Activated T-cell treated with anti-CD3 and anti-CD28 coated beads, Interleukin-2, amount 50 U/mL, for 4 hours (primary cell): ENCODE measurements around the gene SPIRE1. TPM values are rescaled to one million over a fixed set of nuclear protein-coding genes. Genes with fewer than 3 reads are reported as not detected.

ENCODE experiments used
- ATAC-seq, 2 donors: fragments of 200-7000 bp; cut with Tn5 transposase; one replicate each; pipeline ENCODE4 v1.10.0; 2021
- DNase-seq: peaks from one replicate; pipeline ENCODE4 v3.0.0-alpha.2; 2020
- H3K27me3 Mint-ChIP-seq: one replicate; pipeline ENCODE4 v1.8.0; 2021; ENCODE audit warnings: low read depth, mixed read lengths
- H3K36me3 Mint-ChIP-seq: one replicate; pipeline ENCODE4 v1.8.0; 2022; ENCODE audit warnings: mixed read lengths; ENCODE audit not compliant: insufficient read depth
- H3K4me1 Mint-ChIP-seq: one replicate; pipeline ENCODE4 v1.8.0; 2021; ENCODE audit warnings: low read depth, mixed read lengths
- H3K4me3 Mint-ChIP-seq: one replicate; pipeline ENCODE4 v1.8.0; 2021; ENCODE audit warnings: mild to moderate bottlenecking, moderate library complexity, mixed read lengths
- H3K9me3 Mint-ChIP-seq: one replicate; pipeline ENCODE4 v1.8.0; 2021; ENCODE audit warnings: mixed read lengths
- total RNA-seq, 3 donors: library from RNA; stranded (reverse); gene quantifications; one replicate each; pipeline ENCODE4 v1.2.1, GENCODE V29; 2021

SPIRE1 gene
- 1 to 10 TPM; 2.2 to 4.3 (median 3.2) TPM for total RNA-seq

DNA sequence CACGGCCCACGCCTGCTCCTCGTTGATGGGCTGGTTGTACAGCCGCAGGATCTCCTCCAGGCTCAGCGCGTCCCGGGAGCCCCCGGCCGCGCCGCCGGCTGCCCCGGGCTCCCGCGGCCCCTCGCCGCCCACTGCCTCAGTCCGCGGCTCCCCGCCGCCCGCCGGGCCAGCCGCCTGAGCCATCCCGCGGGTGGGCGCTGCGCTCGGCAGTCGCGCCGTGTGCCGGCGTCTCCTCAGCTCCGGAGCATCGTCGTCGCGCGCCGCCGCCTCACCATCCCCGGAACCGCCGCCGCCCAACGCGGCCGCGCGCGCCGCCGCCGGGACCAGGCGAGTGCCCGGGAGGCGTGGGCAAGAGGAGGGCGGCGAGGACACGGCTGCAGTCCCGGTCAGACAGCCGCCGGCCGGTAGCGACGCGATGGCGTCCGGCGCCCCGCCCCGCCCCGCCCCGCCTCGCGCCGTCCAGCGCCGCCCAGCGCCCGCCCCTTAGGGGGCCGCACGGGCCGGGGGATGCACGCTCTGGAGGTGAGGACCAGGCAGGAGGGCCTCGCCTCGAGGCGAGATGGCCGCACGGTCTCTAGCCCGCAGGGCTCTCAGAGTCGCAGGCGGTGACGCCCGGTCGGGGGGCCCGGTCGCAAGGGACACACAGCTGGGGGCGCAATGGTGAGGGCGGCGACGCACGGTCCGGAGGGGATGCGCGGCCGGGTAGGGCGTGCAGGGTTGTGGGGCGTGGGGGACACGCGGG lies at the start of gene SPIRE1:
SPIRE1 (minus strand) TSS at position 424 of the 742 bp plus-strand sequence; CDS start at position 183, 241 bp downstream.
- peak within 1 kb of the TSS; percentile 79 for H3K4me3 Mint-ChIP-seq
- no peaks in the 10 kb centered on the region for H3K36me3 Mint-ChIP-seq
- peaks cover 11% of the 10 kb centered on the region for H3K4me1 Mint-ChIP-seq
- H3K27me3 Mint-ChIP-seq, result peaks cover 24% of the 10 kb centered on the region
- DNase-seq (peak; percentile 18), ATAC-seq (peak; percentile 74 to 75)
- no peaks in the 10 kb centered on the region for H3K9me3 Mint-ChIP-seq

DNA sequence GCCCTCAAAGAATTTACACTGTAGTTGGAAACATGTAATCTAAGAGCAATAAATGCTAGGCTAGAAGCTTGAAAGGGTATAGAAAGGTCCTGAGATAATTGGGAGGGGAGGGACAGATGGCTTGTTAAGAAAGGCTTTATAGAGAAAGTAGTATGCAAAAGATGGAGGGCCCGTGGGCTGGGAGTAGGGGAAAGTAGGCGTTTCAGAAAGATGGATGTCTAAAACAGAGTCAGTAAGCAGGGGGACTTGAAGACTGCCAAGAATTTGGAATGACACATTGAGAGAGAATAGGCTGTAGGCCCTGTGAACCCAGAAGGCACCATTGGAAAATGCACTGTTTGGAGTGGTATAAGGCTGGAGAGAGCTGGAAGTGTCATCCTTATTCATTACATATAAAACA lies 45.8 kb upstream of the SPIRE1 start:
- Mint-ChIP-seq H3K4me3 (peak overlapping the region; percentile 89), H3K4me1 (peaks cover 41% of the 10 kb centered on the region), H3K27me3 (no peaks in the 10 kb centered on the region), H3K36me3 (peaks cover 16% of the 10 kb centered on the region), H3K9me3 (no peaks in the 10 kb centered on the region)
- DNase-seq, result no peak
- ATAC-seq, result no peak

GRCh38 chr18:12703096-12703567 lies 45.2 kb upstream of the SPIRE1 start:
- ATAC-seq, result peak; percentile 51 to 56
- H3K4me1 Mint-ChIP-seq, result peaks cover 41% of the 10 kb centered on the region
- no peak for DNase-seq
- no peaks in the 10 kb centered on the region for H3K27me3 Mint-ChIP-seq
- no peaks in the 10 kb centered on the region for H3K9me3 Mint-ChIP-seq
- H3K4me3 Mint-ChIP-seq, result peak overlapping the region; percentile 89
- peaks cover 19% of the 10 kb centered on the region for H3K36me3 Mint-ChIP-seq

- Mint-ChIP-seq H3K27me3 (no peaks in the 10 kb centered on the region), H3K9me3 (no peaks in the 10 kb centered on the region), H3K4me3 (peak within 1 kb of the TSS; percentile 89), H3K36me3 (peaks cover 16% of the 10 kb centered on the region), H3K4me1 (peaks cover 41% of the 10 kb centered on the region)
- ATAC-seq (peak; percentile 88 to 92), DNase-seq (peak; percentile 74)
Observed at GRCh38 chr18:12702221-12703095, 44.6 kb upstream of the SPIRE1 start, which contains the start of the genes CEP76 and PSMG2. CEP76 (minus strand) TSS chr18:12702723; CDS start chr18:12702548, 175 bp downstream. PSMG2 (plus strand) TSS chr18:12703042; CDS start chr18:12703108, 66 bp downstream.

- Mint-ChIP-seq H3K27me3 (no peaks in the 10 kb centered on the region), H3K9me3 (no peaks in the 10 kb centered on the region), H3K4me3 (peak overlapping the region; percentile 89), H3K36me3 (peaks cover 14% of the 10 kb centered on the region), H3K4me1 (peaks cover 41% of the 10 kb centered on the region)
- ATAC-seq (no peak), DNase-seq (no peak)
Observed at GRCh38 chr18:12701161-12701560, 43.3 kb upstream of the SPIRE1 start.

DNA sequence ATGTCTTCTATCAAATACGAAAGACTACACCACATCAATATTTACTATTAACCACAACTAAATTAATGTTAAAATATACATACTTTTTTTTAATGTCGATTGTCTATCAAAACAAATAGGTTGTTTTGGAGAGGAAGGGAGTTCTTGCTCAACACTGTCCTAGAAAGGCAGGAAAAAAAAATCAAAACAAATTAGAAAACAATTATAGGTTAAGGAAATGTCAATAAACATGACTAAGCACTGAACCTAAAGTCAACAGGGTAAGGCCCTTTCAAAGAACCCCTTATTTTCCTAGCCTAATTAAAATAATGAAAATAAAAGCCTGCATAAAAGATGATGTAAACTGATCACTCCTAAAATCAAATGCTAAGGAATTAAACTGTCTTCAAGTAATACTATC lies 41.8 kb upstream of the SPIRE1 start:
- Mint-ChIP-seq H3K9me3 (no peaks in the 10 kb centered on the region), H3K27me3 (no peaks in the 10 kb centered on the region), H3K4me1 (peaks cover 31% of the 10 kb centered on the region), H3K36me3 (peaks cover 11% of the 10 kb centered on the region), H3K4me3 (no peak overlapping the region)
- DNase-seq, result no peak
- ATAC-seq, result no peak

GRCh38 chr18:12694032-12694431 lies 36.1 kb upstream of the SPIRE1 start:
- H3K4me3 Mint-ChIP-seq, result no peak overlapping the region
- ATAC-seq (peak in 1 of 2 donors; percentile 41), DNase-seq (no peak)
- H3K27me3 Mint-ChIP-seq, result no peaks in the 10 kb centered on the region
- peaks cover 22% of the 10 kb centered on the region for H3K36me3 Mint-ChIP-seq
- peaks cover 7% of the 10 kb centered on the region for H3K4me1 Mint-ChIP-seq
- no peaks in the 10 kb centered on the region for H3K9me3 Mint-ChIP-seq

GRCh38 chr18:12692206-12692605 lies 34.3 kb upstream of the SPIRE1 start:
- DNase-seq (no peak), ATAC-seq (no peak)
- Mint-ChIP-seq H3K9me3 (no peaks in the 10 kb centered on the region), H3K36me3 (peaks cover 15% of the 10 kb centered on the region), H3K27me3 (no peaks in the 10 kb centered on the region), H3K4me3 (no peak overlapping the region), H3K4me1 (peaks cover 7% of the 10 kb centered on the region)

DNA sequence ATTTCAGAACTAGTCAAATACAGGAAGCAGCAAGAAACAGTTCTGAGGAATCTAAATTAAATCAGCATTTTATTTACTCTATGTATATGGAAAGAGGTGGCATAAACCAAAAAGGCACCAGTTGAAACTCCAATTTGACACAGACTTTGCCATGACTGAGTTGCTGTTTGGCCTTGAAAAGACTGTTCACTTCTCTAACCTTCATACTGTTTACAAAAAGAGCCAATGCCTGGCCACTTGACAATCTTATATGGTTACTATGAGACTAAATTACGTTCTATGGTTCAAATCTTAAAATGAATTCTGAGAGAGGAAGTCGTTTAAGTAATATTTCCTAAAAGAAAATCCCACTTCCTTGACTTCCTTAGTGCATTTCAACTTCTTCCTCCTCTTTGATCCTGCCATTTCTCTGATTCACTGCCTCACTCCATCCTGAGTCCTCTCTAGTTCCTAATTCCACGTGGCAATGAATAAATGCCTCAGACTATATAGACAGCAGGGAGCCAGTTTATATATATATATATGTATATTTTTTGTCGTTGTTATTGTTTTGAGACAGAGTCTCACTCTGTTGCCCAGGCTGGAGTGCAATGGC lies 31.4 kb upstream of the SPIRE1 start:
- no peak overlapping the region for H3K4me3 Mint-ChIP-seq
- DNase-seq, result no peak
- no peak for ATAC-seq
- H3K4me1 Mint-ChIP-seq, result peaks cover 7% of the 10 kb centered on the region
- no peaks in the 10 kb centered on the region for H3K27me3 Mint-ChIP-seq
- H3K9me3 Mint-ChIP-seq, result no peaks in the 10 kb centered on the region
- H3K36me3 Mint-ChIP-seq, result peaks cover 13% of the 10 kb centered on the region

- no peaks in the 10 kb centered on the region for H3K27me3 Mint-ChIP-seq
- peaks cover 6% of the 10 kb centered on the region for H3K36me3 Mint-ChIP-seq
- no peaks in the 10 kb centered on the region for H3K9me3 Mint-ChIP-seq
- ATAC-seq (no peak), DNase-seq (no peak)
- no peaks in the 10 kb centered on the region for H3K4me1 Mint-ChIP-seq
- H3K4me3 Mint-ChIP-seq, result no peak overlapping the region
Observed at GRCh38 chr18:12686100-12686499, 28.2 kb upstream of the SPIRE1 start.

DNA sequence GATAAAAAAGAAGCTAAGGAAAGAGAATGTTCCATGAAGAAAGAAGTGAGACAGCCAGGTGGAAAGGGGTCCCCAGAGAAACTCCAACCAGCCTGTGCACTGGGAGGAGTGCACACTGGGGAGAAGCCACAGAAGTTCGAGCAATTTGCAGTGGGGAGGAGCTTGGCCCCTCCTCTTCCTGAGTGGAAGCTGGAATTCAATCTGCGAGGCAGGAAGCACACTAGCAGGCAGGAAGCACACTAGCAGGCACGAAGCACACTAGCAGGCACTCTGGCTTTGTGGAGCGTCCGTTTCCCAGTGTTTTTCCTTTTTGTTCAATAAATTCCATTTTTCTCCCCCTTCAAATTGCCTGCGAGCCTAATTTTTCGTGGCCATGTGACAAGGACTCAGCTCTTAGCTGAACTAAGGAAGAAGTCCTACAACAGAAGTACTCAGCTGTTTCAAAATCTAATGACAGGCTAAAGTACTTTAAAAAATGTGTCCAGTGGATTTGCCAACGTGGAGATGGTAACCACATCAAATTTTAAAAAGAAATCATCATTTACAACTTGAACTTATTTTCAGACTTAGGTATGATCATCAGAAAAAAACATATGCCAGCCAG lies 21.4 kb upstream of the SPIRE1 start:
- ATAC-seq, result no peak
- Mint-ChIP-seq H3K36me3 (peaks cover 21% of the 10 kb centered on the region), H3K4me3 (peak overlapping the region; percentile 46), H3K9me3 (no peaks in the 10 kb centered on the region), H3K27me3 (no peaks in the 10 kb centered on the region), H3K4me1 (peaks cover 9% of the 10 kb centered on the region)
- no peak for DNase-seq

GRCh38 chr18:12668041-12668440 lies 10.1 kb upstream of the SPIRE1 start:
- no peaks in the 10 kb centered on the region for H3K9me3 Mint-ChIP-seq
- no peaks in the 10 kb centered on the region for H3K4me1 Mint-ChIP-seq
- no peaks in the 10 kb centered on the region for H3K27me3 Mint-ChIP-seq
- ATAC-seq, result no peak
- DNase-seq, result no peak
- H3K36me3 Mint-ChIP-seq, result no peaks in the 10 kb centered on the region
- H3K4me3 Mint-ChIP-seq, result no peak overlapping the region

- Mint-ChIP-seq H3K9me3 (no peaks in the 10 kb centered on the region), H3K4me1 (peaks cover 10% of the 10 kb centered on the region), H3K36me3 (no peaks in the 10 kb centered on the region), H3K4me3 (no peak overlapping the region), H3K27me3 (peaks cover 13% of the 10 kb centered on the region)
- ATAC-seq (no peak), DNase-seq (peak; percentile 14)
Observed at GRCh38 chr18:12659904-12660605, 2.1 kb upstream of the SPIRE1 start.
